ENCODE results near the gene KRTAP5-5. TPM values are rescaled to one million over a fixed set of nuclear protein-coding genes. Genes with fewer than 3 reads are reported as not detected.

The KRTAP5-5 gene
- total and polyA plus RNA-seq, 2 of the 13 experiments (the other 11 are each of a cell fraction or from before 2014, with no cell fraction given) = not detected

GRCh38 chr11:1676229-1676740, 46.7 kb downstream of the KRTAP5-5 start:
- H3K4me3 ChIP-seq (replicated peaks in 1 of 3; ENCODE audit: insufficient read depth in 1 of 3, low read depth in 2 of 3, low read length in 3 of 3) = no peak overlapping the region
- intact Hi-C loops (cut with micrococcal nuclease; ENCODE audit: unreplicated experiment) = loop anchor here (2.0 kb wide), 1 partner anchor 15 kb away; no protein-coding TSS in a partner anchor
- no peak overlapping the region for H2AFZ ChIP-seq (ENCODE audit: low read length)
- ATAC-seq (no peak), DNase-seq (ENCODE audit: low spot score) (no peak), FAIRE-seq (no peak)
- 23% methylated on average over 7 of the region's 7 CpGs for WGBS (ENCODE audit: low lambda C conversion rate)
- CTCF ChIA-PET (ENCODE audit: low intra/inter-chr PET ratio, low total read pairs) = interaction anchor here (2.9 kb wide), 1 partner anchor 17 kb away, joined by 9 read pairs; no protein-coding TSS in a partner anchor
- in situ Hi-C loops (cut with HindIII; ENCODE audit: extremely low pct_ligation_motif_present, low pct_unique_long_range_greater_than_20kb) = no loop called here
- peak overlapping the region; percentile 2; the same call in 1 of the 2 replicates for H3K4me2 ChIP-seq (ENCODE audit: low read depth, low read length)
- no peaks in the 10 kb centered on the region for H4K20me1 ChIP-seq (ENCODE audit: insufficient read depth, low read length)
- no TSS peak for BruUV-seq (replicated peaks)
- H3K9me3 ChIP-seq (ENCODE audit: low read length) = no peaks in the 10 kb centered on the region
- POLR2A ChIA-PET = interaction anchor here (1.0 to 7.2 kb wide), 5 partner anchors 16 to 314 kb away, joined by 3 to 141 read pairs (median 4); no protein-coding TSS in a partner anchor
- H3K4me1 ChIP-seq (ENCODE audit: insufficient read depth, low read length) = peaks cover 86% of the 10 kb centered on the region
- no peaks in the 10 kb centered on the region for H3K79me2 ChIP-seq (ENCODE audit: insufficient read depth, low read length)
- H3K9ac ChIP-seq (ENCODE audit: insufficient read depth, low read depth, low read length) = peak overlapping the region; percentile 56; the same call in 1 of the 2 replicates
- no peaks in the 10 kb centered on the region for H3K27me3 ChIP-seq (ENCODE audit: control insufficient read depth in 1 of 2, insufficient read depth in 2 of 2, low read length in 2 of 2)
- H3K27ac ChIP-seq (ENCODE audit: extremely low read length, insufficient read depth, low read length) = peak overlapping the region; percentile 95
- H3K36me3 ChIP-seq (replicated peaks in 1 of 2; ENCODE audit: control insufficient read depth in 1 of 2, insufficient read depth in 2 of 2, low read length in 2 of 2) = no peaks in the 10 kb centered on the region
- TF ChIP-seq ZZZ3 (CRISPR knock-in tag; IDR thresholded peaks at IDR 0.05; ENCODE audit: borderline replicate concordance) (no peak), ASH2L (IDR thresholded peaks at IDR 0.05; ENCODE audit: insufficient read length, low read depth, low read length) (peak; percentile 54), SP4 (CRISPR knock-in tag; IDR thresholded peaks at IDR 0.05) (no peak), SMAD1 (CRISPR knock-in tag; IDR thresholded peaks at IDR 0.05; ENCODE audit: borderline replicate concordance, low read depth) (no peak), WIZ (CRISPR knock-in tag; IDR thresholded peaks at IDR 0.05) (no peak), HCFC1 (IDR thresholded peaks at IDR 0.05; ENCODE audit: low read depth, low read length) (no peak), TARDBP (CRISPR knock-in tag; IDR thresholded peaks at IDR 0.05) (no peak), ZNF639 (CRISPR knock-in tag; conservative IDR thresholded peaks at IDR 0.05) (no peak), ZBTB37 (CRISPR knock-in tag; IDR thresholded peaks at IDR 0.05) (no peak), ZNF20 (CRISPR knock-in tag; IDR thresholded peaks at IDR 0.05) (no peak), NCOR1 (IDR thresholded peaks at IDR 0.05; ENCODE audit: borderline replicate concordance, low read length) (peak; percentile 51; the same call in 1 of the 2 replicates), MYNN (CRISPR knock-in tag; IDR thresholded peaks at IDR 0.05; ENCODE audit: low read depth) (no peak), NCOA1 (CRISPR knock-in tag; IDR thresholded peaks at IDR 0.05) (no peak; the same call in 1 of the 2 replicates), ZNF678 (CRISPR knock-in tag; IDR thresholded peaks at IDR 0.05) (no peak), ZSCAN29 (CRISPR knock-in tag; conservative IDR thresholded peaks at IDR 0.05) (no peak), NFIC (IDR thresholded peaks at IDR 0.05; ENCODE audit: low read length) (peak; percentile 55; the same call in 1 of the 2 replicates), PCBP1 (IDR thresholded peaks at IDR 0.05; ENCODE audit: borderline replicate concordance, low read depth, low read length) (no peak), CHD4 (IDR thresholded peaks at IDR 0.05; ENCODE audit: borderline replicate concordance, low read length) (peak; percentile 89; the same call in 1 of the 2 replicates)
- TF ChIP-seq, protein P1, sequence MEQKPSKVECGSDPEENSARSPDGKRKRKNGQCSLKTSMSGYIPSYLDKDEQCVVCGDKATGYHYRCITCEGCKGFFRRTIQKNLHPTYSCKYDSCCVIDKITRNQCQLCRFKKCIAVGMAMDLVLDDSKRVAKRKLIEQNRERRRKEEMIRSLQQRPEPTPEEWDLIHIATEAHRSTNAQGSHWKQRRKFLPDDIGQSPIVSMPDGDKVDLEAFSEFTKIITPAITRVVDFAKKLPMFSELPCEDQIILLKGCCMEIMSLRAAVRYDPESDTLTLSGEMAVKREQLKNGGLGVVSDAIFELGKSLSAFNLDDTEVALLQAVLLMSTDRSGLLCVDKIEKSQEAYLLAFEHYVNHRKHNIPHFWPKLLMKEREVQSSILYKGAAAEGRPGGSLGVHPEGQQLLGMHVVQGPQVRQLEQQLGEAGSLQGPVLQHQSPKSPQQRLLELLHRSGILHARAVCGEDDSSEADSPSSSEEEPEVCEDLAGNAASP (CRISPR knock-in tag; IDR thresholded peaks at IDR 0.05; ENCODE audit: borderline replicate concordance) = 0 out of 2 replicates have a peak, but pooled peaks have one; percentile 8
- TF ChIP-seq, protein P2, sequence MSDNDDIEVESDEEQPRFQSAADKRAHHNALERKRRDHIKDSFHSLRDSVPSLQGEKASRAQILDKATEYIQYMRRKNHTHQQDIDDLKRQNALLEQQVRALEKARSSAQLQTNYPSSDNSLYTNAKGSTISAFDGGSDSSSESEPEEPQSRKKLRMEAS (IDR thresholded peaks at IDR 0.05) = no peak; the same call in 1 of the 2 replicates
- TF ChIP-seq, protein P3, sequence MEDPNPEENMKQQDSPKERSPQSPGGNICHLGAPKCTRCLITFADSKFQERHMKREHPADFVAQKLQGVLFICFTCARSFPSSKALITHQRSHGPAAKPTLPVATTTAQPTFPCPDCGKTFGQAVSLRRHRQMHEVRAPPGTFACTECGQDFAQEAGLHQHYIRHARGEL (CRISPR knock-in tag; IDR thresholded peaks at IDR 0.05) = no peak
